Cardiac septum (tissue), 1 donor: ENCODE data around the gene CNTNAP2. TPM values are rescaled to one million over a fixed set of nuclear protein-coding genes. Genes with fewer than 3 reads are reported as not detected.
"Not testable (repeated sequence)": the region's sequence is repeated elsewhere in the genome, so short reads cannot be mapped to it uniquely, and the experiment has no call there.

Experiments used
- DNase-seq: peaks from one replicate; pipeline ENCODE4 v3.0.0-alpha.2; 2020; ENCODE audit warnings: low spot score
- intact Hi-C: fragments of 100-400 bp; cut with DNase I; formaldehyde crosslinking; loops from one replicate; pipeline ENCODE4 v1.14.0; 2022
- total RNA-seq: library from RNA; stranded (reverse); fragmentation: NEBNext Ultra II Directional; extraction: Animal tissue kit (Norgen Biotek cat#: 25700); gene quantifications from one replicate; pipeline ENCODE4 v1.2.1, GENCODE V29; 2021
- donor health status: DM: no; HTN: no; CAD: no.

The CNTNAP2 gene
- total RNA-seq, 1 donor from 2014 or later, result 0.22 TPM

- no peak for DNase-seq
- intact Hi-C loops, result no loop called here
Measured at GRCh38 chr7:148330124-148330818, 2213.7 kb downstream of the CNTNAP2 start.

- intact Hi-C loops, result no loop called here
- no peak for DNase-seq
Measured at GRCh38 chr7:148330822-148331221, 2214.2 kb downstream of the CNTNAP2 start.

DNA sequence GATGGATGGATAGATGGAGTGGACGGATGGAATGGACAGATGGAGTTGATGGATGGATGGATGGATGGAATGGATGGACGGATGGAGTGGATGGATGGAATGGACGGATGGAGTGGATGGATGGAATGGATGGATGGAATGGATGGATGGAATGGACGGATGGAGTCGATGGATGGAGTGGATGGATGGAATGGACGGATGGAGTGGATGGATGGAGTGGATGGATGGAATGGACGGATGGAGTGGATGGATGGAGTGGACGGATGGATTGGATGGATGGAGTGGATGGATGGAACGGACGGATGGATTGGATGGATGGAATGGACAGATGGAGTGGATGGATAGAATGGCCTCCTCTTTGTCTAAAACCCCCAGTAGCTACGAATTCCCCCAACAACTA lies 2214.9 kb downstream of the CNTNAP2 start:
- intact Hi-C loops, DNase-seq: not testable (repeated sequence)

- intact Hi-C loops, result no loop called here
- DNase-seq, result no peak
Measured at GRCh38 chr7:148332191-148333186, 2215.9 kb downstream of the CNTNAP2 start.

GRCh38 chr7:148334441-148334956 lies 2217.9 kb downstream of the CNTNAP2 start:
- intact Hi-C loops, result no loop called here

GRCh38 chr7:148334959-148335577 lies 2218.5 kb downstream of the CNTNAP2 start:
- DNase-seq, result no peak
- intact Hi-C loops, result no loop called here

More at GRCh38 chr7:148334441-148334956, 2217.9 kb downstream of the CNTNAP2 start:
- no peak for DNase-seq

DNA sequence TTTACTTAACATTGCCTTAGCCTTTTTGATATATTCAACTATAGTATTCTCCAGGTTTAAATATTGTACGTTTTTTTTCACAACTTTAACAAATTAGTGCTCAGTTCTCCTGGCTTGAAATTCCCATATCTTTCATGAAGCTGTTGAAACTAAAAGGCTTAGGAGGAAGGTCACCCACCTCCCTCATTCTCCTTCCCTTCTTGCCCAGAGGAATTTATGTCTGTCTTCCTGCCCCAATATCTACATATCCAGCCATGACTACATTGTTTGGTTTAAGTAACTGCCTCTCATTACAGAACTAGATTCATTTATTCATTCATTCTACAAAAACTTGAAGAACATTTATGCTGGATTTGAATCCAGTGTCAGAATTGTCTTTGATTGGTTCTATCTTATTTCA lies 2219.2 kb downstream of the CNTNAP2 start:
- intact Hi-C loops, result no loop called here
- DNase-seq, result no peak

- intact Hi-C loops, result no loop called here
- no peak for DNase-seq
Measured at GRCh38 chr7:148336411-148336810, 2219.8 kb downstream of the CNTNAP2 start.

- intact Hi-C loops, result no loop called here
- no peak for DNase-seq
Measured at GRCh38 chr7:148337246-148337965, 2220.8 kb downstream of the CNTNAP2 start.

DNA sequence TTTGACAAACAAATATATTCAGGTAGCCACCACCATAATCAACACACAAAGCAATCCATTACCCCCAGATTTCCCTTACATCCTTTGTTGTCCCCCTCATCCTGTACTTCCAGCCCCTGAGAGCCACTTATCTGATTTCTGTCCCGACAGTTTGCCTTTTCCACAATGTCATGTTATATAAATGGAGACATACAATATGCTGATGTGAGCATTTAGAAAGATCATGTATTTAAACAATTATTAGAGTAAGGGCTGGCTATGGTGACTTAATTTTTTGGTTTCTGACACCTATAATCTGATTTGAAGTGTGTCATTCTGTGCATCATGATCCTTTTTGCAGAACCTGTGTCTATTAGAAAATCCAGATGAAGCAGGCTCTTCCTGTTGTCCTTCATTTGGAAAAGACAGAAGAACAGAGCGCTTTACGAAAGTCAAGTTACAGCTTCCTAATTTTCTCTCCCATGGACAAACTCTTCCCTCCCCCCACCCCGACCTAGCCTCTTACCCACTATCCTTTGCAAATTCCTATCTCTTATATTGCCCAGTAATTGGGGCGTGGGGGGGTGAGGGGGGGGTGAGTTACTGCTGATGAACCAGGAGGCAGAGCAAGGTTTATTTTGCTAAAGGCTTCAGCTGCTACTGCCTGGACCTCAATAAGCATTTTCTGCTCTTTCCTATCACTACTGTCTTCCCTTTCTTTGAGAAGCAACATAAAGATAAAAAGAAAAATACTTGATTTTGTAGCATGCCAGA lies 2221.6 kb downstream of the CNTNAP2 start:
- DNase-seq, result no peak
- intact Hi-C loops, result no loop called here

GRCh38 chr7:148340438-148341280 lies 2224.1 kb downstream of the CNTNAP2 start:
- intact Hi-C loops, result no loop called here
- DNase-seq, result no peak

DNA sequence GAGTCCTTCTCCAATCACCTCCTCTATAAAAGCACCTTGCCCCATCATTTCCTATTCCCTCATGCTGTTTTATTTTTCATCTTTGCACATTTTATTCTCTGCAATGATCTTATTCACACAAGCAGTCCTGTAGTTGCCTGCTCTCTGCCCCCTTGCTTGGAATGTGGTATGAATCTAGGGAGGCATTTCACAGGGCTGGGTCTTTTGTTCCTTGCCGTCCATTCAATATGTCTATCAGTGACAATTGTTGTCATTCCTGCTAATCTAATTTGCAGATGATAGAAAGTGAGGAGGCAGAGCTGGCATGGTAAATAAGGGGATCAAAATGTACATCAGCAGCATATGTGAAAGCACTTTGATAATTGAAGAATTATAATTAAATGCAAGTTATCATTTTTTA lies 2227.8 kb downstream of the CNTNAP2 start:
- intact Hi-C loops, result no loop called here

GRCh38 chr7:148347981-148348380 lies 2231.4 kb downstream of the CNTNAP2 start:
- intact Hi-C loops, result no loop called here

More for the DNA sequence above, 2227.8 kb downstream of the CNTNAP2 start:
- DNase-seq, result no peak

DNA sequence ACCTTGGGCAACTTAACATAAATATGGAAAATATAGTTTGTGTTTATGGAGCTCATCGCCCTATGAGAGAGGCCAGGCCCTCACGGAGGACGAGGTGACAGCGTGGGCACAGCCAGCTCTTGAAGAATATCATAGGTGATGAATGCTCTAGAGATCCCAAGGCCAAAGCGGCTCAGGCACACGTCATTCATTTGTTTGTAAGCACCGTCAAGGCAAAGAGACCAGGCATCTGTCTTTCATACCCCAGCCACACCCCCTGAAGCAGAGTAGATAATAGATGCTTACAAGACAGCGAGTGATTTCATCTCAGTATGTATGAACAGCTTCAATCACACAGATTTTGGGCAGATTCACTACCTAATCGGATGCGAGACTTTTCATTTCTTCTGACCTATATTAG lies 2231.9 kb downstream of the CNTNAP2 start:
- DNase-seq, result no peak
- intact Hi-C loops, result no loop called here

More at GRCh38 chr7:148347981-148348380, 2231.4 kb downstream of the CNTNAP2 start:
- DNase-seq, result no peak

- DNase-seq, result no peak
- intact Hi-C loops, result no loop called here
Measured at GRCh38 chr7:148356303-148356702, 2239.7 kb downstream of the CNTNAP2 start.

GRCh38 chr7:148362541-148362940 lies 2245.9 kb downstream of the CNTNAP2 start:
- DNase-seq, result no peak
- intact Hi-C loops, result no loop called here

DNA sequence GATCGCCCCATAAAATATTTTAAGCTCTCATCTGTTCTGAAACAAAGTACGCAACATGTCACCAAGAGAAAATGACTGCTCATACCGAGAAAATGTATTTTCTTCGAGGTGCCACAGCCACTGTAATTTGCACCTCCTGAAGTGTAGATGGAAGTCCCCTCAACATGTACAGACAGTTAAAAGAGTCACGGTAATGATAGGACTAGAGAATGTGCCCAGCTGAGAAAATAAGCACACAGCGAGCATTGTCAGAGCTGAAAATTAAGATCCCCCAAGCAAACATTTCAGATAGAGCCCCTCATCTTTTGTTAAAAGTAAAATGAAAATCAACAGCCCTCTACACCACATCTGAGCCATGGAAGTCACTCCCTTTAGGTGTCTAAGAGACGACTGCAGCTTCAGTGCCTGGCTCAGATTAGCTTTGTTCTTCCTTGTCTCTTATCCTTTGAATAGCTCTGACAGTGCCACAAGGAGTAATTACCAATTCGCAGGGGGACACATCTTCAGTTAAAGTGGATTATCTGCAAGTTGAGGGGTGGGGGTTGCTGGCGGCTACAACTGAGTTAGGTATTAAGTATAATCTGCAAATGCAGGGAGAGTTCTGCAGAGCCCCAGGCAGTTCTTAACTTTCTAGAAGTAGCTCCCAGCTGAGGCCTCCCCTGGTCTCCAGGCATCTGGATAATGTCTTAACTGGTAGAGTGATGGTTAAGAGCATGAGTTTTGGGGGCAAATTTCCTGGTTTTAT lies 2251.3 kb downstream of the CNTNAP2 start:
- intact Hi-C loops, result no loop called here
- DNase-seq, result no peak
